GM20000 (cell line): ENCODE results near the gene CARMIL1.

ENCODE experiments used
- DNase-seq: peaks from one replicate; pipeline ENCODE4 v3.0.0; 2012; ENCODE audit warnings: low spot score
- TF ChIP-seq, protein P1 (sequence below): IDR thresholded peaks from 2 replicates; pipeline ENCODE4 v1.5.1; 2012; ENCODE audit warnings: mild to moderate bottlenecking, control low read depth; ENCODE audit errors: extremely low read depth, missing control alignments

CARMIL1 gene

DNA sequence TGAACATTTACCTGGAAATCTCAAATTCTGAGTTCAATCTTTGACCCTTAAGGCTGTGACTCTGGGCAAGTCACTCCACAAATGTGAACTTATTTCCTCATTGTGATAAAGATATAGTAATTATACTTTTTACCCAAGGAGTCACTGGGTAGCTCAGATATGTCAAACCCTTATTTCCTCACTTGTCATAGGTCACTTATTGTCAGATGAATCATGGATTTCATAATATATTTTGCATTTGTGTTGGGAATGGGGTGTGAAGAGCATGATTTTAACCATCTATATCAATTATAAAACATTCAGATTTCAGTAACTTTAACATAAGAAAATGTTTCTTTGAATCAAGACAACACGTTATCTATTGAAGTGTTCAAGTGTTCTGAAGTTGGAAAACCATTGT lies 3.7 kb upstream of the CARMIL1 start:
- DNase-seq, result no peak
- TF ChIP-seq, protein P1, sequence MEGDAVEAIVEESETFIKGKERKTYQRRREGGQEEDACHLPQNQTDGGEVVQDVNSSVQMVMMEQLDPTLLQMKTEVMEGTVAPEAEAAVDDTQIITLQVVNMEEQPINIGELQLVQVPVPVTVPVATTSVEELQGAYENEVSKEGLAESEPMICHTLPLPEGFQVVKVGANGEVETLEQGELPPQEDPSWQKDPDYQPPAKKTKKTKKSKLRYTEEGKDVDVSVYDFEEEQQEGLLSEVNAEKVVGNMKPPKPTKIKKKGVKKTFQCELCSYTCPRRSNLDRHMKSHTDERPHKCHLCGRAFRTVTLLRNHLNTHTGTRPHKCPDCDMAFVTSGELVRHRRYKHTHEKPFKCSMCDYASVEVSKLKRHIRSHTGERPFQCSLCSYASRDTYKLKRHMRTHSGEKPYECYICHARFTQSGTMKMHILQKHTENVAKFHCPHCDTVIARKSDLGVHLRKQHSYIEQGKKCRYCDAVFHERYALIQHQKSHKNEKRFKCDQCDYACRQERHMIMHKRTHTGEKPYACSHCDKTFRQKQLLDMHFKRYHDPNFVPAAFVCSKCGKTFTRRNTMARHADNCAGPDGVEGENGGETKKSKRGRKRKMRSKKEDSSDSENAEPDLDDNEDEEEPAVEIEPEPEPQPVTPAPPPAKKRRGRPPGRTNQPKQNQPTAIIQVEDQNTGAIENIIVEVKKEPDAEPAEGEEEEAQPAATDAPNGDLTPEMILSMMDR, result no peak

DNA sequence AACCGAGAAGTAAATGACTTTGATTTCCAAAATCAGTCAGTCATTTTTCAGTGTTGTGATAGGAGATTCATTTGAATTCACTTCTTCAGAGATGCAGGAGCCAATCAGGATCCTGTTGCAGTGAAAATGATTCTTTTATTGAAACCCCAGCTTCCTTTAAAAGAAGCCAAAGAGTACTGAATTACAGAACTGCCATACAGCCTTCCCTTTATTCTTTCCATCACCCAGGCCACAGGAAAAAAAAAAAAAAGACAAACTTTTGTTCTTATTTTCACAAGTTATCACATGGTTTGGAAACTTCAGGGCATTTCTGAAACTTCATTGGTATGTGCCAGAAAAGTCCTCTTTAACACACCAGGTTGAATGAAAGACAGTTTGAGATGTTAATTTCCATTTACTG lies 1.8 kb upstream of the CARMIL1 start:
- DNase-seq, result no peak
- TF ChIP-seq, protein P1, result no peak

DNA sequence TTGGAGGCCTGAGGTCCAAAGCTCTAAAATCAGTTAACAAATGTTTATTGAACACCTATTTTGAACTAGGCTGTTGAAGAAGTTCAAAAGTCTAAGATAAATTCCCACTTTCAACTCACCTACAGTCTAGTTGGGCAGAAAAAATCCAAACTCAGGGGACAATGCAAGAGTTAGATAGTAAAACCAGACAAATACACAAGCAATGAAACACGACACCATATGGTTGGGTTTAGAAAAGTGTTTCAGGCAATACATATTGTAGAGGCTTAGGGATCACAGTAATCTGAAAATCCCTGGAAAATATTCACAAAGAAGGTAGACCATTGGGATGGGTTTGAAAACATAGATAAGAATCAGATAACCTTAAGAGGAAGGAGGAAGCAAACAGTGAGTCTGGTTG lies 1.3 kb upstream of the CARMIL1 start:
- no peak for DNase-seq
- TF ChIP-seq, protein P1, result no peak

DNA sequence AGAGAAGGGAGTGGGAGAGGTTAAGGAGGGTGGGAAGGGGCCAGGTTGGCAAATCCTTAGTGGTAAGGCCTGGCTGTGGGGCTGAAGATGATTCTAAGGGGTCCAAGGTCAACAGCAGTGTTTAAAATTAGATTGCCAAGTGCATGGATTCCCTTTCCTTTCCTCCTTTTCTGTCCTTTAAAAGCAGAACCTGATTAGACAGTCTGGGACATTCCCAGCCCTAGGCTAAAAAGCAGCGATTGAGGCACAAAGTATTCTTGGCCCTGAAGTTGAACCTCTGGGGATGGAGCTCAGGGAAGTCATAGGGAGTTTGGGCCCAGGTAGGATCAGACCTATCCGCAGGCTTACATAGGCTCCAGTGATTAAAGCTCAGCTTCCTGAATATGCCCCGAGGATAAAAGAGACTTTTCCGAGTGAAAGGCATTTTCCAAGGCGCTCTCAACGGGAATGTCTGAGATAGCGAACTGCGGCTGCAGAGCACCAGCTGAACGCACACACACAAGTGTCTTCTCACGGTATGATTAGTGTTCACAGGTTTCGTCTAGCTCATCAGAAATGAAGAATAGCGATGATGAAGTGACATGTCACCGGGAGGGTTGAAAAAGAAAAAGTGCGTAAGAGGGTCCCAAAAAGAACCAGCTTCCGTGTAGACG lies 787 bp upstream of the CARMIL1 start:
- TF ChIP-seq, protein P1, result no peak
- DNase-seq, result no peak

DNA sequence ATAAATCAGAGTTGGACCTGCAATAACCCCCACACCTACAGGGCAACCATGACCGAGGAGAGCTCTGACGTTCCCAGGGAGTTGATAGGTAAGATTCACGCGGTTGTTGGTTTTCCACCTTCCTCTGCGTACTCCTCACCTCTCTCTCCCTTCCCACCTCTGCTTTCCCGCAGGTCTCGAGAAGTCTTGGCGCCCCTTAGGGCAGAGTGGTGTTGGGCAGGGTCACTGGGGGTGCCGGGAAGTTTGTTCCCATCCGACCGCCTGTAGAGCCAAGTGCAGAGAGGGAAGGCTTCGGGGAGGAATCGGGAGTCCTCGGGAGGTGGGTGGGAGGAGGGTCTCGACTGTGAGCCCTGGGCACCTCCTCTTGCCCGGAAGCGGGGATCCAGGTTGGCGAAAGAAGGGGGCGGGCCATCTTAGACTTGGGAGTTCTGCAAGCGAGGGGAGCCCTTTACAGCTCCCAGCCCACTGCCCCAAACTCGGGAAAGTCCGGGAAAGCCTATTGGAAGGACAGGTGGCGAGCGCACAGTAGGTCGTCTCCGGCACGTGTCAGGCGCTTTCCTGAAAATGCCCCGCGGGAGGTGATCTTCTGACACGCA lies 672 bp downstream of the CARMIL1 start:
- DNase-seq, result peak; percentile 58
- TF ChIP-seq, protein P1, result no peak

DNA sequence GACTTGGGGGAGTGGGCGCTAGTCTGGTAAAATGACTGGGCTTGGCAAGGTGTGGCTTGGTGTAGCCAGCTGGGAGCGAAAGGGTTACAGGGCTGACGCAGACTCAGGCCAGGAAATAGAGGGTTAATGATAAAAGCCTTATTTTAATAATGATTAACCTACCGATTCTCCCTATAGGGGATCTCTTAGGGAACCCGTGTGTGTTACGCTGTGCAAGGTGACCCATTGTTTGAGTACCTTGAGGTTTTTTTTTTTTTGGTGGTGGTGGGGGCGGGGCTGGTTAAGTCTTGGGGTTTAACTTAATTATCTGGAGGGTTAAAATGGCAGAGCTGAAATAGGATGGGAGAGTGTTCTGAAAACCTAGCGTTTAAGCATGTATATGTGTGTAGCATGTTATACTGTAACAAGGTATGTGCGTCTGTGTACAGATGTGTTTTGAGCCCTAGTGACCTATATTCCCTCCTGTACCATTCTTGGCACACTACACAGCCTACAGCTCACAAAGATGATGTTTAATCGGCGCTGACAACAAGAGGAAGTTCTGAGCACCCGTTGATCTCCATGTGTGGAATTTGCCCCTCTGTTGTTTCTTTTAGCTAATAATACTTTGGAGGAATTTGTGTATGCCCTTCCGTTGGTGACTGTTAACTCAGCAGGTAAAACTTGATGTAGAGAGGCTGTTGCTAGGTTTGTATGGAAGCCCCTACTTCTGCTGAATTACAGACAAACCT lies 1.3 kb downstream of the CARMIL1 start:
- TF ChIP-seq, protein P1, result no peak
- peak; percentile 72 for DNase-seq

DNA sequence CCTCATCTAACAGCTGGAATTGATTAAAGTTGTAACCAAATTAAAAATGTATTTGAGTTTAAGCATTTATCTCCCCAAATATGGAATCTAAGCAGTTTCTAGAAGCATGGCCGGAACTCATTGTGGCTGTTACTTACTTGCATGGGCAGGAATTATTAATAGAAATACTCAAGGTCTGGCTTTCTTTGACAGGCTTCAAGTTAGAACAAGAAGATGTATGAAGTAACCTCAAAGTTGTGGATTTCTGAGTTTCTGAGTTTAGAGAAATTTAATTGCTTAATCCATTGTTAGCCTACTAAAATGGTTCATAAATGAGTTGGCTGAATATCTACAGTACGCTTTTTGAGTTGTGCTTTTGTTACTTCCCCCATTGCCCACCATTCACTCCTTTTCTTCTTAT lies 7.7 kb downstream of the CARMIL1 start:
- DNase-seq, result no peak
- TF ChIP-seq, protein P1, result no peak
